NK-92 treated with Interleukin-12 subunit alpha and Interleukin-12 subunit beta, amount 100 ng/mL, for 24 hours (cell line): ENCODE data around the gene RELL1.

Source experiments
- DNase-seq: peaks from one replicate; lab custom pipeline; 2025; lab: John Stamatoyannopoulos, UW

Gene RELL1

GRCh38 chr4:37686373-37687193, at the start of gene RELL1:
Gene RELL1 (minus strand): TSS chr4:37686376. CDS start chr4:37686287, 89 bp downstream.
- peak; percentile 97 for DNase-seq

- no peak for DNase-seq
Measured at GRCh38 chr4:37735578-37735977, 49.4 kb upstream of the RELL1 start.

GRCh38 chr4:37734989-37735388, 48.8 kb upstream of the RELL1 start:
- DNase-seq, result no peak

GRCh38 chr4:37733240-37733867, 47.2 kb upstream of the RELL1 start:
- DNase-seq, result no peak

GRCh38 chr4:37732526-37733186, 46.5 kb upstream of the RELL1 start:
- DNase-seq, result no peak

GRCh38 chr4:37729649-37730004, 43.5 kb upstream of the RELL1 start:
- DNase-seq, result no peak

- DNase-seq, result no peak
Measured at GRCh38 chr4:37728064-37728463, 41.9 kb upstream of the RELL1 start.

GRCh38 chr4:37727635-37728034, 41.5 kb upstream of the RELL1 start:
- no peak for DNase-seq

GRCh38 chr4:37726666-37727065, 40.5 kb upstream of the RELL1 start:
- DNase-seq, result no peak

- no peak for DNase-seq
Measured at GRCh38 chr4:37725718-37726117, 39.5 kb upstream of the RELL1 start.

GRCh38 chr4:37723067-37723466, 36.9 kb upstream of the RELL1 start:
- no peak for DNase-seq

GRCh38 chr4:37721995-37722638, 35.9 kb upstream of the RELL1 start:
- DNase-seq, result no peak

GRCh38 chr4:37719021-37719420, 32.8 kb upstream of the RELL1 start:
- no peak for DNase-seq

- DNase-seq, result no peak
Measured at GRCh38 chr4:37717576-37717975, 31.4 kb upstream of the RELL1 start.

- DNase-seq, result no peak
Measured at GRCh38 chr4:37715889-37716402, 29.8 kb upstream of the RELL1 start.

GRCh38 chr4:37710491-37710890, 24.3 kb upstream of the RELL1 start:
- DNase-seq, result no peak

GRCh38 chr4:37706032-37706431, 19.9 kb upstream of the RELL1 start:
- no peak for DNase-seq

- no peak for DNase-seq
Measured at GRCh38 chr4:37705571-37705970, 19.4 kb upstream of the RELL1 start.

- DNase-seq, result no peak
Measured at GRCh38 chr4:37699868-37700481, 13.8 kb upstream of the RELL1 start.

GRCh38 chr4:37697566-37697965, 11.4 kb upstream of the RELL1 start:
- no peak for DNase-seq

GRCh38 chr4:37693450-37694190, 7.4 kb upstream of the RELL1 start:
- no peak for DNase-seq
